ENCODE results near the gene INPP5E.

- TF ChIP-seq CTCF (IDR thresholded peaks at IDR 0.05) (no peak), POLR2A (IDR thresholded peaks at IDR 0.05) (no peak)
Observed at GRCh38 chr9:136441681-136442245, 2.1 kb upstream of the INPP5E start.

Data from heart left ventricle (tissue), 13 donors.